H9 (cell line): ENCODE data around the gene CHST14. TPM values are rescaled to one million over a fixed set of nuclear protein-coding genes. Genes with fewer than 3 reads are reported as not detected.

ENCODE experiments used
- DNase-seq: peaks from one replicate; pipeline ENCODE4 v3.0.0-alpha.2; 2017
- H2AFZ ChIP-seq: one replicate; pipeline ENCODE4 v1.6.1; 2013; ENCODE audit warnings: mild to moderate bottlenecking, low read length, control low read depth, moderate library complexity
- H2AK5ac ChIP-seq: 2 replicates; pipeline ENCODE4 v1.6.1; 2013; ENCODE audit warnings: low read length, control low read depth, mixed read lengths; ENCODE audit not compliant: insufficient read length
- H2BK120ac ChIP-seq: one replicate; pipeline ENCODE4 v1.6.1; 2013; ENCODE audit warnings: low read depth, mild to moderate bottlenecking, low read length, control low read depth, inconsistent platforms; ENCODE audit not compliant: poor library complexity, severe bottlenecking
- H2BK12ac ChIP-seq: 2 replicates; pipeline ENCODE4 v1.6.1; 2013; ENCODE audit warnings: low read length, control low read depth, mixed read lengths, low read depth; ENCODE audit not compliant: insufficient read length
- H2BK15ac ChIP-seq: 2 replicates; pipeline ENCODE4 v1.6.1; 2013; ENCODE audit warnings: low read depth, low read length, control low read depth
- H2BK20ac ChIP-seq: one replicate; pipeline ENCODE4 v1.6.1; 2013; ENCODE audit warnings: low read depth, mild to moderate bottlenecking, low read length, control low read depth, inconsistent platforms; ENCODE audit not compliant: poor library complexity, severe bottlenecking
- H2BK5ac ChIP-seq: 2 replicates; pipeline ENCODE4 v1.6.1; 2013; ENCODE audit warnings: low read length, control low read depth, mixed read lengths; ENCODE audit not compliant: insufficient read length
- H3K14ac ChIP-seq: 2 replicates; pipeline ENCODE4 v1.6.1; 2013; ENCODE audit warnings: low read length, control low read depth; ENCODE audit not compliant: insufficient read depth
- H3K18ac ChIP-seq: 2 replicates; pipeline ENCODE4 v1.6.1; 2013; ENCODE audit warnings: low read depth, mild to moderate bottlenecking, mixed read lengths, low read length, control low read depth; ENCODE audit not compliant: insufficient read length
- H3K23ac ChIP-seq: 2 replicates; pipeline ENCODE4 v1.6.1; 2013; ENCODE audit warnings: low read length, control low read depth, mixed read lengths, low read depth; ENCODE audit not compliant: insufficient read length
- H3K23me2 ChIP-seq: 2 replicates; pipeline ENCODE4 v1.6.1; 2013; ENCODE audit warnings: low read depth, mild to moderate bottlenecking, mixed read lengths, low read length, control low read depth; ENCODE audit not compliant: insufficient read length, poor library complexity, severe bottlenecking
- H3K27ac ChIP-seq: 2 replicates; pipeline ENCODE4 v1.5.1; 2013; ENCODE audit warnings: low read length, control low read depth, mixed read lengths, low read depth; ENCODE audit not compliant: insufficient read length
- H3K27me3 ChIP-seq: 2 replicates; pipeline ENCODE4 v1.6.1; 2013; ENCODE audit warnings: low read length, control low read depth, inconsistent platforms; ENCODE audit not compliant: insufficient read depth
- H3K4ac ChIP-seq: 2 replicates; pipeline ENCODE4 v1.6.1; 2013; ENCODE audit warnings: low read depth, mild to moderate bottlenecking, control low read depth, inconsistent platforms, low read length, moderate library complexity
- H3K4me1 ChIP-seq: 2 replicates; pipeline ENCODE4 v1.6.1; 2013; ENCODE audit warnings: low read length, control low read depth, inconsistent platforms; ENCODE audit not compliant: insufficient read depth
- H3K4me2 ChIP-seq: 2 replicates; pipeline ENCODE4 v1.6.1; 2013; ENCODE audit warnings: low read length, control low read depth, mixed read lengths; ENCODE audit not compliant: insufficient read length, insufficient read depth
- H3K56ac ChIP-seq: 2 replicates; pipeline ENCODE4 v1.6.1; 2013; ENCODE audit warnings: low read depth, mild to moderate bottlenecking, mixed read lengths, low read length, control low read depth; ENCODE audit not compliant: insufficient read length
- H3K79me1 ChIP-seq: 2 replicates; pipeline ENCODE4 v1.6.1; 2013; ENCODE audit warnings: low read depth, mild to moderate bottlenecking, moderate library complexity, low read length, control low read depth, inconsistent platforms; ENCODE audit not compliant: insufficient read depth, poor library complexity, severe bottlenecking
- H3K79me2 ChIP-seq: 2 replicates; pipeline ENCODE4 v1.6.1; 2013; ENCODE audit warnings: low read length, control low read depth, inconsistent platforms; ENCODE audit not compliant: insufficient read depth
- H3K9ac ChIP-seq: 2 replicates; pipeline ENCODE4 v1.6.1; 2013; ENCODE audit warnings: low read length, control low read depth, mixed read lengths; ENCODE audit not compliant: insufficient read length; ENCODE audit errors: extremely low read depth
- H3K9me3 ChIP-seq: one replicate; pipeline ENCODE4 v1.6.1; 2013; ENCODE audit warnings: low read depth, low read length, inconsistent platforms; ENCODE audit not compliant: control insufficient read depth
- H3T11ph ChIP-seq: one replicate; pipeline ENCODE4 v1.6.1; 2013; ENCODE audit warnings: mild to moderate bottlenecking, low read length, control low read depth, inconsistent platforms
- H4K20me1 ChIP-seq: one replicate; pipeline ENCODE4 v1.6.1; 2013; ENCODE audit not compliant: control insufficient read depth, insufficient read length, insufficient read depth
- H4K5ac ChIP-seq: 2 replicates; pipeline ENCODE4 v1.6.1; 2013; ENCODE audit warnings: low read depth, mild to moderate bottlenecking, mixed read lengths, low read length, control low read depth; ENCODE audit not compliant: insufficient read length
- H4K8ac ChIP-seq: replicated peaks from 2 replicates; pipeline ENCODE4 v1.6.1; 2013; ENCODE audit warnings: low read length, control low read depth, mixed read lengths, low read depth; ENCODE audit not compliant: insufficient read length
- H4K91ac ChIP-seq: 2 replicates; pipeline ENCODE4 v1.6.1; 2013; ENCODE audit warnings: low read depth, mild to moderate bottlenecking, moderate library complexity, mixed read lengths, low read length, control low read depth; ENCODE audit not compliant: insufficient read length
- H3K27ac Mint-ChIP-seq, 3 experiments: 2 replicates in 2 of 3; 3 replicates in 1 of 3; pipeline ENCODE4 v1.8.0; 2020 to 2021; ENCODE audit warnings: mixed read lengths in 3 of 3, mild to moderate bottlenecking in 1 of 3, moderate library complexity in 1 of 3
- H3K27me3 Mint-ChIP-seq: 2 replicates; pipeline ENCODE4 v1.8.0; 2021; ENCODE audit warnings: low read depth, mild to moderate bottlenecking, moderate library complexity, mixed read lengths
- H3K36me3 Mint-ChIP-seq, 3 experiments: 2 replicates in 2 of 3; 3 replicates in 1 of 3; pipeline ENCODE4 v1.8.0; 2020 to 2021; ENCODE audit warnings: low read depth in 3 of 3, mixed read lengths in 3 of 3; ENCODE audit not compliant: insufficient read depth in 1 of 3
- H3K4me1 Mint-ChIP-seq, 2 experiments: 2 replicates each; pipeline ENCODE4 v1.8.0; 2020; ENCODE audit warnings: mixed read lengths in 2 of 2
- H3K4me3 Mint-ChIP-seq, 2 experiments: 2 replicates in 1 of 2; 3 replicates in 1 of 2; pipeline ENCODE4 v1.8.0; 2020 to 2021; ENCODE audit warnings: mild to moderate bottlenecking in 2 of 2, mixed read lengths in 2 of 2, moderate library complexity in 1 of 2
- H3K9me3 Mint-ChIP-seq, 2 experiments: 2 replicates in 1 of 2; 3 replicates in 1 of 2; pipeline ENCODE4 v1.8.0; 2020; ENCODE audit warnings: mild to moderate bottlenecking in 2 of 2, mixed read lengths in 2 of 2, moderate library complexity in 1 of 2
- WGBS: extraction: QIAGEN DNeasy Blood & Tissue Kit; methylation state at CpG from one replicate; pipeline ENCODE4 v1.1.7; 2013; ENCODE audit warnings: missing lambda C conversion rate, low lambda C conversion rate, mixed read lengths; ENCODE audit not compliant: insufficient read length; ENCODE audit errors: extremely low coverage; 5-methylcytosine and 5-hydroxymethylcytosine counted together
- total RNA-seq: library from RNA; stranded (reverse); gene quantifications from 2 replicates; pipeline ENCODE4 v1.2.1, GENCODE V29; 2021
- TF ChIP-seq, protein P1 (sequence below): fragments of 200-600 bp; sonication (generic); conservative IDR thresholded peaks from 3 replicates; pipeline ENCODE4 v1.8.0; 2021; ENCODE audit warnings: antibody characterized with exemption, mild to moderate bottlenecking

Gene CHST14
- total RNA-seq, 1 experiment from 2014 or later: 25.7 TPM

DNA sequence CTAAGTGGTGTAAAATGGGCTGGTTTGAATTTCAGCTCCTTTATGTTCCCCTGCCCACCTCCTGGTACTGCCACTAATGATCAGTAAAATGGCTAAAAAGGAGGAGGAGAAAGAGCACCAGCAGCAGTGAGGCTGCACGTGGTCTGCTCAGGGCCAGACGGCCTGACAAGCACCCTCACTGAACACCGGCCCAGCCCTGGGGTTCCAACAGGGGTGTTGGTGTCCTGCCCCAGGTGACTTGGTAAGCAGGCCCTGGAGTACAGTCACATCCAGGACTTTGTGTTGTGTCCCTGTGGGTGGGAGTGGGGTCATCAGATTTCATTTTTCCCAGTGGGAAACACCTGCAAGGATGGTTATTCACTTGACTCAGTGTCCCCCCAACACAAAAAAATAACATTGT lies 24.6 kb upstream of the CHST14 start:
- no peaks in the 10 kb centered on the region for H4K20me1 ChIP-seq
- H3K27me3 Mint-ChIP-seq: no peaks in the 10 kb centered on the region
- peaks cover 0 to 32% (median 3%) of the 10 kb centered on the region in 3 experiments; a peak in 5 of 7 replicates for H3K36me3 Mint-ChIP-seq
- no peak overlapping the region for H2AFZ ChIP-seq
- TF ChIP-seq, protein P1, sequence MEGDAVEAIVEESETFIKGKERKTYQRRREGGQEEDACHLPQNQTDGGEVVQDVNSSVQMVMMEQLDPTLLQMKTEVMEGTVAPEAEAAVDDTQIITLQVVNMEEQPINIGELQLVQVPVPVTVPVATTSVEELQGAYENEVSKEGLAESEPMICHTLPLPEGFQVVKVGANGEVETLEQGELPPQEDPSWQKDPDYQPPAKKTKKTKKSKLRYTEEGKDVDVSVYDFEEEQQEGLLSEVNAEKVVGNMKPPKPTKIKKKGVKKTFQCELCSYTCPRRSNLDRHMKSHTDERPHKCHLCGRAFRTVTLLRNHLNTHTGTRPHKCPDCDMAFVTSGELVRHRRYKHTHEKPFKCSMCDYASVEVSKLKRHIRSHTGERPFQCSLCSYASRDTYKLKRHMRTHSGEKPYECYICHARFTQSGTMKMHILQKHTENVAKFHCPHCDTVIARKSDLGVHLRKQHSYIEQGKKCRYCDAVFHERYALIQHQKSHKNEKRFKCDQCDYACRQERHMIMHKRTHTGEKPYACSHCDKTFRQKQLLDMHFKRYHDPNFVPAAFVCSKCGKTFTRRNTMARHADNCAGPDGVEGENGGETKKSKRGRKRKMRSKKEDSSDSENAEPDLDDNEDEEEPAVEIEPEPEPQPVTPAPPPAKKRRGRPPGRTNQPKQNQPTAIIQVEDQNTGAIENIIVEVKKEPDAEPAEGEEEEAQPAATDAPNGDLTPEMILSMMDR: no peak
- no peak overlapping the region for H3K9ac ChIP-seq
- H2BK15ac ChIP-seq: no peak overlapping the region
- H3K56ac ChIP-seq: no peak overlapping the region
- H3K14ac ChIP-seq: no peak overlapping the region
- no peaks in the 10 kb centered on the region for H3K9me3 ChIP-seq
- H3K27me3 ChIP-seq: no peaks in the 10 kb centered on the region
- H3K9me3 Mint-ChIP-seq: no peaks in the 10 kb centered on the region
- H2BK120ac ChIP-seq: no peak overlapping the region
- peaks cover 22% of the 10 kb centered on the region for H3K4me1 ChIP-seq
- no peak overlapping the region for H2AK5ac ChIP-seq
- H3K4me1 Mint-ChIP-seq: peaks cover 60 to 62% of the 10 kb centered on the region in 2 experiments
- H4K5ac ChIP-seq: no peak overlapping the region
- H3K4me2 ChIP-seq: no peak overlapping the region
- H3K79me2 ChIP-seq: peaks cover 66% of the 10 kb centered on the region; the same call in 1 of the 2 replicates
- no peak overlapping the region for H4K91ac ChIP-seq
- WGBS: no CpG with 5 or more reads among the region's 3 CpGs
- no peak overlapping the region for H3K27ac ChIP-seq
- no peak for DNase-seq
- H2BK5ac ChIP-seq: no peak overlapping the region
- H2BK12ac ChIP-seq: no peak overlapping the region
- no peak overlapping the region for H2BK20ac ChIP-seq
- H3K27ac Mint-ChIP-seq: no peak overlapping the region
- no peak overlapping the region for H3K18ac ChIP-seq
- H3T11ph ChIP-seq: no peak overlapping the region
- H3K4ac ChIP-seq: no peak overlapping the region
- H4K8ac ChIP-seq: no peak overlapping the region
- H3K23ac ChIP-seq: no peak overlapping the region
- peaks cover 10% of the 10 kb centered on the region for H3K79me1 ChIP-seq
- no peaks in the 10 kb centered on the region for H3K23me2 ChIP-seq
- no peak overlapping the region for H3K4me3 Mint-ChIP-seq
